GM12872 (cell line): ENCODE data around the gene NAB1.

Source experiments
- CTCF ChIP-seq: IDR thresholded peaks from 3 replicates; pipeline ENCODE4 v1.5.1; 2011; ENCODE audit warnings: low read depth, mild to moderate bottlenecking, low read length, moderate library complexity; ENCODE audit not compliant: insufficient read depth

The NAB1 gene

GRCh38 chr2:190740449-190740848 is 91.6 kb downstream of the NAB1 start:
- no peak for TF ChIP-seq CTCF
